Chondrocyte (in vitro differentiated cells): ENCODE results near the gene ADCY5. TPM values are rescaled to one million over a fixed set of nuclear protein-coding genes. Genes with fewer than 3 reads are reported as not detected.

Experiments used
- DNase-seq: peaks from one replicate; pipeline ENCODE4 v3.0.0; 2021; ENCODE audit warnings: mixed read lengths, low spot score
- H3K27ac Mint-ChIP-seq: one replicate; pipeline ENCODE4 v1.8.0; 2021; ENCODE audit warnings: mild to moderate bottlenecking, moderate library complexity, mixed read lengths; ENCODE audit not compliant: unreplicated experiment
- H3K27me3 Mint-ChIP-seq: 2 replicates; pipeline ENCODE4 v1.8.0; 2021; ENCODE audit warnings: low read depth, mixed read lengths
- H3K36me3 Mint-ChIP-seq: 2 replicates; pipeline ENCODE4 v1.8.0; 2021; ENCODE audit warnings: low read depth, mixed read lengths
- H3K4me1 Mint-ChIP-seq: 2 replicates; pipeline ENCODE4 v1.8.0; 2021; ENCODE audit warnings: low read depth, mild to moderate bottlenecking, mixed read lengths
- H3K4me3 Mint-ChIP-seq: one replicate; pipeline ENCODE4 v1.8.0; 2021; ENCODE audit warnings: mild to moderate bottlenecking, moderate library complexity, mixed read lengths; ENCODE audit not compliant: unreplicated experiment
- H3K9me3 Mint-ChIP-seq: 2 replicates; pipeline ENCODE4 v1.8.0; 2021; ENCODE audit warnings: low read depth, mixed read lengths
- CTCF ChIP-seq: fragments of 200-600 bp; sonication (generic); IDR thresholded peaks from 2 replicates; pipeline ENCODE4 v1.5.0; 2021; ENCODE audit warnings: antibody characterized with exemption, mild to moderate bottlenecking, moderate library complexity
- total RNA-seq: library from RNA; stranded (reverse); gene quantifications from 3 replicates; pipeline ENCODE4 v1.2.1, GENCODE V29; 2021

Gene ADCY5
- total RNA-seq, 1 donor from 2014 or later = 8.0 TPM

GRCh38 chr3:123430266-123430665 is 18.6 kb downstream of the ADCY5 start:
- Mint-ChIP-seq H3K4me3 (no peak overlapping the region), H3K27me3 (peaks cover 32% of the 10 kb centered on the region), H3K4me1 (no peaks in the 10 kb centered on the region), H3K27ac (no peak overlapping the region), H3K36me3 (peaks cover 3% of the 10 kb centered on the region), H3K9me3 (no peaks in the 10 kb centered on the region)
- no peak for TF ChIP-seq CTCF
- no peak for DNase-seq

GRCh38 chr3:123429362-123430125 is 19.3 kb downstream of the ADCY5 start:
- no peaks in the 10 kb centered on the region for H3K4me1 Mint-ChIP-seq
- peaks cover 30% of the 10 kb centered on the region for H3K27me3 Mint-ChIP-seq
- no peak for DNase-seq
- no peaks in the 10 kb centered on the region for H3K9me3 Mint-ChIP-seq
- H3K4me3 Mint-ChIP-seq = no peak overlapping the region
- H3K36me3 Mint-ChIP-seq = peaks cover 1% of the 10 kb centered on the region
- no peak overlapping the region for H3K27ac Mint-ChIP-seq
- no peak for TF ChIP-seq CTCF

GRCh38 chr3:123424999-123425712 is 23.7 kb downstream of the ADCY5 start:
- Mint-ChIP-seq H3K36me3 (peaks cover 1% of the 10 kb centered on the region), H3K27ac (no peak overlapping the region), H3K4me3 (no peak overlapping the region), H3K9me3 (no peaks in the 10 kb centered on the region), H3K27me3 (peaks cover 21% of the 10 kb centered on the region), H3K4me1 (peaks cover 12% of the 10 kb centered on the region)
- TF ChIP-seq CTCF = no peak
- DNase-seq = no peak

- Mint-ChIP-seq H3K4me3 (no peak overlapping the region), H3K9me3 (no peaks in the 10 kb centered on the region), H3K36me3 (peaks cover 1% of the 10 kb centered on the region), H3K27me3 (peaks cover 18% of the 10 kb centered on the region), H3K27ac (no peak overlapping the region), H3K4me1 (peaks cover 18% of the 10 kb centered on the region)
- DNase-seq = no peak
- TF ChIP-seq CTCF = no peak
These were observed 24.4 kb downstream of the ADCY5 start for GRCh38 chr3:123424321-123424998.

GRCh38 chr3:123423806-123424205 is 25.1 kb downstream of the ADCY5 start:
- Mint-ChIP-seq H3K4me3 (no peak overlapping the region), H3K4me1 (peaks cover 18% of the 10 kb centered on the region), H3K9me3 (no peaks in the 10 kb centered on the region), H3K27ac (no peak overlapping the region), H3K36me3 (peaks cover 1% of the 10 kb centered on the region), H3K27me3 (peaks cover 21% of the 10 kb centered on the region)
- no peak for TF ChIP-seq CTCF
- DNase-seq = no peak
